HG02870 (cell line): ENCODE measurements around the gene ARMH4.

ENCODE experiments used
- ATAC-seq: cut with Tn5 transposase; IDR thresholded peaks from one replicate; pipeline ENCODE4 v1.9.1; 2021; ENCODE audit warnings: mild to moderate bottlenecking, moderate library complexity; ENCODE audit not compliant: unreplicated experiment

The ARMH4 gene

GRCh38 chr14:58059126-58059525, 92.9 kb downstream of the ARMH4 start:
- ATAC-seq: no peak

GRCh38 chr14:58055497-58056010, 96.5 kb downstream of the ARMH4 start:
- ATAC-seq: no peak

- ATAC-seq: no peak
These were observed 97.9 kb downstream of the ARMH4 start for GRCh38 chr14:58054100-58054499.

- no peak for ATAC-seq
These were observed 103.8 kb downstream of the ARMH4 start for GRCh38 chr14:58048219-58048618.

GRCh38 chr14:58027904-58028303, 124.1 kb downstream of the ARMH4 start:
- no peak for ATAC-seq

GRCh38 chr14:58026967-58027366, 125.0 kb downstream of the ARMH4 start:
- no peak for ATAC-seq

- no peak for ATAC-seq
These were observed 125.8 kb downstream of the ARMH4 start for GRCh38 chr14:58026219-58026618.

GRCh38 chr14:58014778-58015177, 137.2 kb downstream of the ARMH4 start:
- no peak for ATAC-seq

GRCh38 chr14:58002618-58003017, 149.4 kb downstream of the ARMH4 start:
- ATAC-seq: peak; percentile 76

GRCh38 chr14:57999979-58000378, 152.0 kb downstream of the ARMH4 start:
- no peak for ATAC-seq

GRCh38 chr14:57999471-57999870, 152.5 kb downstream of the ARMH4 start:
- ATAC-seq: no peak

- no peak for ATAC-seq
These were observed 153.2 kb downstream of the ARMH4 start for GRCh38 chr14:57998766-57999165.

- ATAC-seq: no peak
These were observed 160.7 kb downstream of the ARMH4 start for GRCh38 chr14:57991353-57991752.

GRCh38 chr14:57988445-57988844, 163.6 kb downstream of the ARMH4 start:
- no peak for ATAC-seq

GRCh38 chr14:57987596-57988300, 164.3 kb downstream of the ARMH4 start:
- ATAC-seq: no peak

GRCh38 chr14:57987051-57987450, 165.0 kb downstream of the ARMH4 start:
- no peak for ATAC-seq

- ATAC-seq: no peak
These were observed 169.0 kb downstream of the ARMH4 start for GRCh38 chr14:57982804-57983634.

- no peak for ATAC-seq
These were observed 170.0 kb downstream of the ARMH4 start for GRCh38 chr14:57981817-57982560.

- ATAC-seq: no peak
These were observed 172.5 kb downstream of the ARMH4 start for GRCh38 chr14:57979376-57980048.

- ATAC-seq: no peak
These were observed 175.3 kb downstream of the ARMH4 start for GRCh38 chr14:57976701-57977100.

GRCh38 chr14:57974896-57975295, 177.1 kb downstream of the ARMH4 start:
- no peak for ATAC-seq
